ENCODE data around the gene RNF208. TPM values are rescaled to one million over a fixed set of nuclear protein-coding genes. Genes with fewer than 3 reads are reported as not detected.

RNF208 gene
- total RNA-seq, 1 donor, result not detected

- TF ChIP-seq CTCF (IDR thresholded peaks at IDR 0.05; ENCODE audit: extremely low read depth, low read depth, low read length), result no peak
- Histone ChIP-seq H3K36me3 (ENCODE audit: insufficient read depth, low read length) (peaks cover 19% of the 10 kb centered on the region), H3K9me3 (ENCODE audit: low read depth, low read length) (no peaks in the 10 kb centered on the region), H3K27ac (ENCODE audit: low read depth, low read length) (no peak overlapping the region), H2AFZ (ENCODE audit: low read length) (no peak overlapping the region), H3K79me2 (ENCODE audit: insufficient read depth, low read length) (peaks cover 30% of the 10 kb centered on the region), H4K20me1 (ENCODE audit: insufficient read depth, low read length) (peaks cover 14% of the 10 kb centered on the region), H3K27me3 (ENCODE audit: insufficient read depth, low read length) (no peaks in the 10 kb centered on the region), H3K4me1 (ENCODE audit: insufficient read depth, low read length) (peaks cover 13% of the 10 kb centered on the region), H3K4me3 (ENCODE audit: insufficient read depth, low read length) (peak overlapping the region; percentile 90), H3K4me2 (ENCODE audit: insufficient read depth, low read length) (peak overlapping the region; percentile 92)
- DNase-seq (ENCODE audit: insufficient read length, low spot score, missing footprints), result peak; percentile 67
These were observed 34.3 kb upstream of the RNF208 start for GRCh38 chr9:137256362-137256761.

GRCh38 chr9:137255448-137256114, 33.5 kb upstream of the RNF208 start:
- H3K79me2 ChIP-seq (ENCODE audit: insufficient read depth, low read length), result peaks cover 30% of the 10 kb centered on the region
- H2AFZ ChIP-seq (ENCODE audit: low read length), result peak overlapping the region; percentile 33
- no peak overlapping the region for H3K27ac ChIP-seq (ENCODE audit: low read depth, low read length)
- DNase-seq (ENCODE audit: insufficient read length, low spot score, missing footprints), result no peak
- H3K36me3 ChIP-seq (ENCODE audit: insufficient read depth, low read length), result peaks cover 19% of the 10 kb centered on the region
- H3K9me3 ChIP-seq (ENCODE audit: low read depth, low read length), result no peaks in the 10 kb centered on the region
- H3K27me3 ChIP-seq (ENCODE audit: insufficient read depth, low read length), result no peaks in the 10 kb centered on the region
- peaks cover 14% of the 10 kb centered on the region for H4K20me1 ChIP-seq (ENCODE audit: insufficient read depth, low read length)
- peak overlapping the region; percentile 90 for H3K4me3 ChIP-seq (ENCODE audit: insufficient read depth, low read length)
- no peak for TF ChIP-seq CTCF (IDR thresholded peaks at IDR 0.05; ENCODE audit: extremely low read depth, low read depth, low read length)
- H3K4me2 ChIP-seq (ENCODE audit: insufficient read depth, low read length), result peak overlapping the region; percentile 92
- peaks cover 13% of the 10 kb centered on the region for H3K4me1 ChIP-seq (ENCODE audit: insufficient read depth, low read length)

- peaks cover 13% of the 10 kb centered on the region for H3K4me1 ChIP-seq (ENCODE audit: insufficient read depth, low read length)
- DNase-seq (ENCODE audit: insufficient read length, low spot score, missing footprints), result peak; percentile 100
- H4K20me1 ChIP-seq (ENCODE audit: insufficient read depth, low read length), result peaks cover 14% of the 10 kb centered on the region
- peak within 1 kb of the TSS; percentile 88 for H2AFZ ChIP-seq (ENCODE audit: low read length)
- peaks cover 30% of the 10 kb centered on the region for H3K79me2 ChIP-seq (ENCODE audit: insufficient read depth, low read length)
- H3K27ac ChIP-seq (ENCODE audit: low read depth, low read length), result no peak within 1 kb of the TSS
- H3K4me3 ChIP-seq (ENCODE audit: insufficient read depth, low read length), result peak within 1 kb of the TSS; percentile 90
- peaks cover 19% of the 10 kb centered on the region for H3K36me3 ChIP-seq (ENCODE audit: insufficient read depth, low read length)
- H3K9me3 ChIP-seq (ENCODE audit: low read depth, low read length), result no peaks in the 10 kb centered on the region
- peak within 1 kb of the TSS; percentile 92 for H3K4me2 ChIP-seq (ENCODE audit: insufficient read depth, low read length)
- TF ChIP-seq CTCF (IDR thresholded peaks at IDR 0.05; ENCODE audit: extremely low read depth, low read depth, low read length), result no peak
- peaks cover under 1% of the 10 kb centered on the region for H3K27me3 ChIP-seq (ENCODE audit: insufficient read depth, low read length)
These were observed 32.8 kb upstream of the RNF208 start, which contains the start of gene NELFB for GRCh38 chr9:137254624-137255447. Gene NELFB (plus strand): TSS chr9:137255327.
